Liver (tissue), 9 donors: ENCODE data around the gene NFKBIB. TPM values are rescaled to one million over a fixed set of nuclear protein-coding genes. Genes with fewer than 3 reads are reported as not detected.
"Not testable (repeated sequence)": the region's sequence is repeated elsewhere in the genome, so short reads cannot be mapped to it uniquely, and the experiment has no call there.

ENCODE experiments used
- DNase-seq: peaks from one replicate; pipeline ENCODE4 v3.0.0-alpha.2; 2017; ENCODE audit warnings: low spot score
- H3K27ac ChIP-seq, 2 donors: one replicate each; pipeline ENCODE4 v1.7.0; 2013; ENCODE audit warnings: inconsistent platforms in 2 of 2, low read length in 2 of 2, control low read depth in 1 of 2, low read depth in 1 of 2, mild to moderate bottlenecking in 1 of 2
- H3K27me3 ChIP-seq, 4 donors: one replicate each; pipeline versions ENCODE4 v1.6.1 to v1.7.0; 2013; ENCODE audit warnings: low read length in 3 of 4, inconsistent platforms in 1 of 4, mild to moderate bottlenecking in 1 of 4, moderate library complexity in 1 of 4; ENCODE audit not compliant: control insufficient read depth in 4 of 4, insufficient read depth in 4 of 4
- H3K36me3 ChIP-seq, 4 donors: one replicate each; pipeline versions ENCODE4 v1.6.1 to v1.7.0; 2013; ENCODE audit warnings: low read length in 3 of 4, mild to moderate bottlenecking in 3 of 4, low read depth in 1 of 4, moderate library complexity in 1 of 4; ENCODE audit not compliant: control insufficient read depth in 4 of 4, insufficient read depth in 3 of 4
- H3K4me1 ChIP-seq, 4 donors: one replicate each; pipeline versions ENCODE4 v1.6.1 to v1.7.0; 2013; ENCODE audit warnings: low read length in 3 of 4, mild to moderate bottlenecking in 3 of 4, moderate library complexity in 1 of 4; ENCODE audit not compliant: control insufficient read depth in 4 of 4, insufficient read depth in 4 of 4
- H3K4me3 ChIP-seq, 3 donors: one replicate each; pipeline versions ENCODE4 v1.6.1 to v1.7.0; 2013; ENCODE audit warnings: low read length in 3 of 3, control low read depth in 1 of 3, low read depth in 1 of 3, mild to moderate bottlenecking in 1 of 3
- H3K9ac ChIP-seq, 2 donors: one replicate each; pipeline ENCODE4 v1.7.0; 2013; ENCODE audit warnings: low read length in 2 of 2, mild to moderate bottlenecking in 2 of 2, moderate library complexity in 2 of 2, control low read depth in 1 of 2, low read depth in 1 of 2
- H3K9me3 ChIP-seq, 4 donors: one replicate each; pipeline versions ENCODE4 v1.6.1 to v1.7.0; 2013; ENCODE audit warnings: low read length in 3 of 4; ENCODE audit not compliant: control insufficient read depth in 4 of 4
- ATF3 ChIP-seq: IDR thresholded peaks from 2 replicates; pipeline ENCODE4 v1.6.1; 2016; ENCODE audit warnings: antibody characterized with exemption
- CTCF ChIP-seq: fragments of 150-350 bp; IDR thresholded peaks from 2 replicates; pipeline ENCODE4 v1.5.1; 2017; ENCODE audit warnings: improper control_type of control experiment, low read depth, low read length; ENCODE audit not compliant: missing input control
- EGR1 ChIP-seq, 2 donors: IDR thresholded peaks; 2 replicates each; pipeline ENCODE4 v1.6.1; 2016 to 2018; ENCODE audit warnings: antibody characterized with exemption in 2 of 2, low read depth in 2 of 2
- FOXA1 ChIP-seq: IDR thresholded peaks from 2 replicates; pipeline ENCODE4 v1.6.1; 2016; ENCODE audit warnings: antibody characterized with exemption
- FOXA2 ChIP-seq: IDR thresholded peaks from 2 replicates; pipeline ENCODE4 v1.6.1; 2016; ENCODE audit warnings: antibody characterized with exemption
- GABPA ChIP-seq, 2 donors: IDR thresholded peaks in 1 of 2; conservative IDR thresholded peaks in 1 of 2; 2 replicates each; pipeline ENCODE4 v1.6.1; 2016; ENCODE audit warnings: antibody characterized with exemption in 2 of 2, mild to moderate bottlenecking in 1 of 2, moderate library complexity in 1 of 2
- HNF4A ChIP-seq, 2 donors: conservative IDR thresholded peaks; 2 replicates each; pipeline ENCODE4 v1.6.1; 2016; ENCODE audit warnings: antibody characterized with exemption in 2 of 2, mild to moderate bottlenecking in 2 of 2
- HNF4G ChIP-seq: IDR thresholded peaks from 2 replicates; pipeline ENCODE4 v1.6.1; 2016; ENCODE audit warnings: antibody characterized with exemption
- JUND ChIP-seq, 2 donors: IDR thresholded peaks; 2 replicates each; pipeline ENCODE4 v1.6.1; 2016; ENCODE audit warnings: antibody characterized with exemption in 2 of 2
- NR2F2 ChIP-seq: IDR thresholded peaks from 2 replicates; pipeline ENCODE4 v1.6.1; 2016; ENCODE audit warnings: antibody characterized with exemption
- RAD21 ChIP-seq, 2 donors: IDR thresholded peaks; 2 replicates each; pipeline ENCODE4 v1.6.1; 2016; ENCODE audit warnings: antibody characterized with exemption in 2 of 2, mild to moderate bottlenecking in 2 of 2
- RXRA ChIP-seq, 2 donors: IDR thresholded peaks; 2 replicates each; pipeline ENCODE4 v1.6.1; 2017 to 2018; ENCODE audit warnings: antibody characterized with exemption in 2 of 2, mild to moderate bottlenecking in 1 of 2
- TAF1 ChIP-seq: conservative IDR thresholded peaks from 2 replicates; pipeline ENCODE4 v1.6.1; 2016; ENCODE audit warnings: antibody characterized with exemption, mild to moderate bottlenecking
- YY1 ChIP-seq: IDR thresholded peaks from 2 replicates; pipeline ENCODE4 v1.6.1; 2016; ENCODE audit warnings: antibody characterized with exemption, mild to moderate bottlenecking
- WGBS: extraction: QIAGEN DNeasy Blood & Tissue Kit; methylation state at CpG from one replicate; pipeline ENCODE4 v1.1.7; 2013; 5-methylcytosine and 5-hydroxymethylcytosine counted together
- polyA plus RNA-seq, 2 donors: library from polyadenylated mRNA; stranded (reverse) in 1 of 2; unstranded in 1 of 2; fragments of 200-250 nt in 1 of 2; fragments of >200 nt in 1 of 2; fragmentation: Nextera tagmentation in 1 of 2; extraction: Ambion mirVana in 1 of 2; gene quantifications; one replicate each; pipeline versions ENCODE4 v1.2.1 to v1.2.3, GENCODE V29; 2013 to 2015
- total RNA-seq, 2 donors: library from RNA; depleted of rRNA; stranded (reverse); fragments of >200 nt; gene quantifications; one replicate each; pipeline ENCODE4 v1.2.3, GENCODE V29; 2014
- donor health status: healthy.
- donor health status: healthy.
- donor health status: healthy.
- donor health status: healthy.
- donor health status: healthy.

The NFKBIB gene
- total and polyA plus RNA-seq, 4 donors = 8.0 to 25.4 (median 14.9) TPM

- no peaks in the 10 kb centered on the region for H3K27me3 ChIP-seq
- no peak overlapping the region for H3K4me3 ChIP-seq
- H3K9ac ChIP-seq = no peak overlapping the region
- H3K27ac ChIP-seq = no peak overlapping the region
- no peak for DNase-seq
- H3K9me3 ChIP-seq = no peaks in the 10 kb centered on the region
- peaks cover 0 to 14% (median 12%) of the 10 kb centered on the region in 4 donors for H3K4me1 ChIP-seq
- WGBS = 71% methylated on average over 5 of the region's 5 CpGs
- TF ChIP-seq RAD21 (IDR thresholded peaks at IDR 0.05) (no peak), TAF1 (no peak), EGR1 (IDR thresholded peaks at IDR 0.05; ENCODE audit: low read depth in 2 of 2) (no peak), GABPA (IDR thresholded peaks at IDR 0.05 in 1 of 2, conservative IDR thresholded peaks at IDR 0.05 in 1 of 2) (no peak), YY1 (no peak), JUND (IDR thresholded peaks at IDR 0.05) (no peak), FOXA1 (no peak), NR2F2 (no peak), FOXA2 (no peak), HNF4G (no peak)
- peaks cover 0 to 10% (median 2%) of the 10 kb centered on the region in 4 donors for H3K36me3 ChIP-seq
Observed at GRCh38 chr19:38939957-38940356, 40.2 kb downstream of the NFKBIB start.

- H3K9ac ChIP-seq, H3K27ac ChIP-seq, DNase-seq, H3K9me3 ChIP-seq, H3K4me1 ChIP-seq, H3K27me3 ChIP-seq, H3K4me3 ChIP-seq: not testable (repeated sequence)
- H3K36me3 ChIP-seq = peaks cover 0 to 18% (median 4%) of the 10 kb centered on the region in 4 donors
- 85% methylated on average over 5 of the region's 5 CpGs for WGBS
Observed at GRCh38 chr19:38941466-38941865, 41.7 kb downstream of the NFKBIB start.

GRCh38 chr19:38941979-38942378 lies 42.2 kb downstream of the NFKBIB start:
- Histone ChIP-seq H3K27ac (no peak overlapping the region), H3K4me1 (no peaks in the 10 kb centered on the region), H3K9me3 (no peaks in the 10 kb centered on the region), H3K9ac (no peak overlapping the region), H3K36me3 (peaks cover 0 to 22% (median 9%) of the 10 kb centered on the region in 4 donors), H3K4me3 (no peak overlapping the region), H3K27me3 (no peaks in the 10 kb centered on the region)
- 95% methylated on average over 2 of the region's 2 CpGs for WGBS
- TF ChIP-seq RXRA (IDR thresholded peaks at IDR 0.05) = no peak
- no peak for DNase-seq

- no peaks in the 10 kb centered on the region for H3K4me1 ChIP-seq
- no peaks in the 10 kb centered on the region for H3K9me3 ChIP-seq
- H3K9ac ChIP-seq = no peak overlapping the region
- DNase-seq = no peak
- H3K27ac ChIP-seq = no peak overlapping the region
- H3K4me3 ChIP-seq = no peak overlapping the region
- 91% methylated on average over 20 of the region's 20 CpGs for WGBS
- TF ChIP-seq TAF1 (no peak), JUND (IDR thresholded peaks at IDR 0.05) (no peak), NR2F2 (no peak), ATF3 (no peak), RAD21 (IDR thresholded peaks at IDR 0.05) (no peak), CTCF (no peak), YY1 (no peak), HNF4G (no peak), HNF4A (conservative IDR thresholded peaks at IDR 0.05) (no peak)
- peaks cover 0 to 24% (median 11%) of the 10 kb centered on the region in 4 donors for H3K36me3 ChIP-seq
- H3K27me3 ChIP-seq = no peaks in the 10 kb centered on the region
Observed at GRCh38 chr19:38942471-38943181, 42.9 kb downstream of the NFKBIB start.
